Right kidney (tissue), 1 donor: Measurements from ENCODE around the gene TMEM108.

Source experiments
- DNase-seq: peaks from one replicate; pipeline ENCODE4 v3.0.0-alpha.2; 2016

TMEM108 gene

GRCh38 chr3:133054586-133054985 is 16.4 kb downstream of the TMEM108 start:
- DNase-seq, result peak; percentile 20

GRCh38 chr3:133055339-133055738 is 17.1 kb downstream of the TMEM108 start:
- no peak for DNase-seq

GRCh38 chr3:133058243-133058642 is 20.1 kb downstream of the TMEM108 start:
- no peak for DNase-seq

GRCh38 chr3:133058831-133059230 is 20.6 kb downstream of the TMEM108 start:
- DNase-seq, result no peak

- no peak for DNase-seq
Observed at GRCh38 chr3:133065193-133065961, 27.2 kb downstream of the TMEM108 start.

GRCh38 chr3:133066026-133066425 is 27.8 kb downstream of the TMEM108 start:
- DNase-seq, result no peak

- DNase-seq, result no peak
Observed at GRCh38 chr3:133069556-133070286, 31.5 kb downstream of the TMEM108 start.

- no peak for DNase-seq
Observed at GRCh38 chr3:133074977-133075376, 36.8 kb downstream of the TMEM108 start.

GRCh38 chr3:133077688-133078087 is 39.5 kb downstream of the TMEM108 start:
- DNase-seq, result no peak

- no peak for DNase-seq
Observed at GRCh38 chr3:133079621-133080020, 41.4 kb downstream of the TMEM108 start.

- DNase-seq, result no peak
Observed at GRCh38 chr3:133081016-133081415, 42.8 kb downstream of the TMEM108 start.

GRCh38 chr3:133083395-133083794 is 45.2 kb downstream of the TMEM108 start:
- DNase-seq, result no peak

GRCh38 chr3:133089906-133090485 is 51.8 kb downstream of the TMEM108 start:
- no peak for DNase-seq

- DNase-seq, result no peak
Observed at GRCh38 chr3:133092681-133093080, 54.5 kb downstream of the TMEM108 start.

GRCh38 chr3:133093366-133093765 is 55.2 kb downstream of the TMEM108 start:
- no peak for DNase-seq

- DNase-seq, result no peak
Observed at GRCh38 chr3:133096900-133097613, 58.9 kb downstream of the TMEM108 start.

- no peak for DNase-seq
Observed at GRCh38 chr3:133103706-133104105, 65.5 kb downstream of the TMEM108 start.

GRCh38 chr3:133106169-133106568 is 68.0 kb downstream of the TMEM108 start:
- no peak for DNase-seq

- DNase-seq, result no peak
Observed at GRCh38 chr3:133112666-133113065, 74.5 kb downstream of the TMEM108 start.

- no peak for DNase-seq
Observed at GRCh38 chr3:133113526-133113925, 75.3 kb downstream of the TMEM108 start.

GRCh38 chr3:133113927-133114597 is 75.9 kb downstream of the TMEM108 start:
- no peak for DNase-seq

GRCh38 chr3:133115176-133115575 is 77.0 kb downstream of the TMEM108 start:
- DNase-seq, result no peak
